Skeletal muscle cell (primary cell): ENCODE results near the gene TECPR1.
A peak's percentile ranks its signal among the peaks of the same experiment; 100 is the strongest.

ENCODE experiments used
- DNase-seq: peaks from one replicate; pipeline ENCODE4 v3.0.0-alpha.2; 2010; ENCODE audit warnings: low read depth
- H3K4me3 ChIP-seq: 2 replicates; pipeline ENCODE4 v1.5.1; 2011; ENCODE audit warnings: low read depth, mild to moderate bottlenecking, control low read depth, low read length, moderate library complexity

TECPR1 gene

GRCh38 chr7:98251601-98252424, at the start of gene TECPR1:
TSS of gene TECPR1 (minus strand) at chr7:98252232. CDS start at chr7:98246146, 6,086 bp downstream.
- DNase-seq = peak; percentile 56
- peak within 1 kb of the TSS; percentile 92 for H3K4me3 ChIP-seq

DNA sequence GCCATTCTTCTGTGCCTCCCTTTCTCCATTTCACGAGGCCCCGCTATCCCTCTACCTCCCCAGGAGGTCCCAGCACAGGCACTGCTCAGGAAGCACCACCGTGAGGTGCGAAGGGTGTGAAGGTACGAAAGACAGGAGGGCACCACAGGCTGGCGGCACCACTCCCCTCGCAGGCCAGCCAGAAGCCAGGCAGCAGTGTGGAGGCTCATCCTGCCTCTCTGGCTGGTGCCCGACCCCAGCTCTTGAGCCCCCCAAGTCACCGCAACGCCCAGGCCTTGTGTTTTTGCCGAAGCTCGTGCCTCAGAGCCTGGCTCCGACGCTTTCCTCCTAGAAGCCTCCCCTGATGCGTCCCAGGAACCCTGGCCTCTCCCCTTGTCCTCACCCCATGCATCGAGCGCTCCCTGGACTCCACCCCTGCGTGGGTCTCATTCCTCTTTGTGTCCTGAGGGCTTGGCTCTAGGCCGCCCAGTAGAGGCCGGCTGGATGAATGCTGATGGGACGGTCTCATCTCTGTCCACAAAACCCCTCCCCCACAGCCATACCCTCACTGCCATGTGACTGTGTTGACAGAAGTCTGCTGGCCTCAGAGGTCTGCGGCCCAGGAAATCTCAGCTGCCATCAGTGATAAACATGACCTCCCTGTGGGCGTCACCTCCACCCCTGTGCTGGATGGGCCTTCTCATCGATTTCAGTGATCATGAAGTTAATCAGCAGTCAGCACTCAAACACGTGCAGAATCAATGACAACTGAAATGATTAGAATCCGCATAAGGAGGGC, 48.8 kb upstream of the TECPR1 start:
- DNase-seq = no peak
- no peak overlapping the region for H3K4me3 ChIP-seq

DNA sequence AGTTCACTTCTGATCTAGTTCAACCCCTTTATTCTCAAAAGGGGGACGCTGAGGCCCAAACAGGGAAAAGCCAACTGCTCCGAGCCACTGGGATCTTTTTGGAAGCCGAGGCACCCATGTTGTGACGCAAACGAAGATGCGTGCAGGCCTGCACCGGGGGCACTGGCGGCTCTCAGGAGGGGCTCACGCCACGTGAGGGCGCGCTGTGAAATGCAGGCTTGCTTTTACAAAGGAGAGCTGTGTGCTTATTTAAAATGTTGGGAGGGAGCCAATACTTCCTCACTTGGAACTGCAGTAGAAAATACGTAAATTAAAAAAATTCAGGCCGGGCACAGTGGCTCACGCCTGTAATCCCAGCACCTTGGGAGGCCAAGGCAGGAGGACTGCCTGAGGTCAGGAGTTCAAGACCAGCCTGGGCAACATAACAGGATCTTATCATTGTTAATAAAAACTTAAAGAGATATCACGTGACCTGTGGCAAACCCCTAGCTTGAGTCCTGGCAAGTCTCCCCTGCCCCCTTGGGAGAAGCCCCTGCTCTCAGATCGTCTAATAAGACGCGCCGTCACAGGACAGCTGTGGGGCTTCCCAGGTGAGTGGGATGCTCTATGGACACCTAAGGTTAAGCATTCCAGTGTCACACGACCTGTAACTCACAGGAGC, 45.7 kb upstream of the TECPR1 start:
- DNase-seq = no peak
- H3K4me3 ChIP-seq = no peak overlapping the region

DNA sequence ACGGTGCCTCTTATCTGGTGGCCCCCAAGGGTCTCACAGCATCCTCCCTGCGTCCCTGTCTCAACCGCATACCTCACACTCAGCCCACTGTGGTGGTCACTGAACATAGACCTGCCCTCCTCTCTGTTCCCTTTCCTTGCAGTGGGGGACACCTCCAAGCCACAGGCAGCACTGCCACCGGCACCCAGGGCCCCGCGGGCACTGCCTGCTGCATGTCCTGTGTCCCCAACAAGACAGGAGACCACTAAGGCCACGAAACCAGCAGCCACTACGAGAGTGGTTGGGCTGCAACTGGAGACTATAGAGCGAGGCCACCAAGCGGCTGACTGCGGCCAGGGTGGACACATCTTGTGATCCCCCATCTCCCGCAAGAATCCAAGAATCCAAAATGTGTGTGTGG, 44.8 kb upstream of the TECPR1 start:
- no peak for DNase-seq
- H3K4me3 ChIP-seq = no peak overlapping the region

DNA sequence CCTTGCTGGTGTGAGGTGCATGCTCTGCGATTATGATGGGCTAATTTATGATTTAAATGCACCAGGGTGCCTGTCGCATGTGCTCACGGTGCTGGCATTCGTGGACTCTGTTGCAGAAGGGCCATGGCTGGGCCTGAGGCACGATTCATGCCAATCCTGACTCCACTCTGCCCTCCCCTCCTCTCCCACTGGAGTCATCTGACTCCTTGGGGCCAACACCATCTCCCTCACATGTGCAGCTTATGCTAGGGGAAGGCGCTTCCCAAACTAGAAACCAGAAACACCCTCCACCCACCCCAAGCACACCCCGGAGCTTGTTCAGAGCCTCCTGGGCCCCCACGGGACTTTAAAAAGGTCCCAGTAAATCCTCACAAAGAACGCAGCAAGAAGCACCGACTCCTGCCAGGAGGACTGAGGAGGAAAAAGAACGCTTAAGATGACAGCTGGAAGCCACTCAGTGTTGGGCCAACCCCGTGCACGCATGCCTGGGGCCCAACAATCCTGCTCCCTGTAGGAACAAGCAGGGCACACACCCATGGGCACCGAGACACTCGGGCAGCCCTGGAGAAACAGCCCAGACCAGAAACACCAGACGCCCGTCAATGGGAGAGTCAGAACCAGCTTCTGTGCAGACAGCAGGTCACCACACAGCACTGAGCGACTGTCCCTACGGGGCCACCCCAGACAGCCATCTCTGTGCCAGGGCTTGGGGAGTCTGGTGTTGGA, 43.6 kb upstream of the TECPR1 start:
- no peak for DNase-seq
- H3K4me3 ChIP-seq = no peak overlapping the region

- no peak for DNase-seq
Measured at GRCh38 chr7:98294798-98295382, 42.9 kb upstream of the TECPR1 start.

GRCh38 chr7:98294326-98294725, 42.3 kb upstream of the TECPR1 start:
- no peak overlapping the region for H3K4me3 ChIP-seq
- no peak for DNase-seq

More at GRCh38 chr7:98294798-98295382, 42.9 kb upstream of the TECPR1 start:
- H3K4me3 ChIP-seq = no peak overlapping the region

DNA sequence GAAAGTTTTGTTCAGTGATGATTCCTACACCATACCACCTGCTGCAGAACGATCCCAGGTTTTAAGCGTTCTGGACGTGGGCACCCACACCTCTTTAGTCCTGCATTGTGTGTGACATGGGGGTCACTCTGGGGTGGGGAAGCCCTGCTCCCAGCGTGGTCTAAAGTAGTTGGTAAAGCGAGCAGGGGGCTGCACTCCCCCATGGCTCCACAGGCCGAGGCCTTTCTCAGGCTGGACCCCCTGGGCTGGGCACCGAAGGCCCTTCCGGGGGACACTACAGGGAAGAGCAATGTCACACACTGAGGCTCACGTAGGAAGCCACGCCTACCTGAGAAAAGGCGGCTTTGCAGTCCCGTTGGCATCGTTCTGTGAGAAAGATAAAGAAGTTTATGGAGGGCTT, 41.7 kb upstream of the TECPR1 start:
- no peak overlapping the region for H3K4me3 ChIP-seq
- DNase-seq = no peak

GRCh38 chr7:98293265-98293664, 41.2 kb upstream of the TECPR1 start:
- H3K4me3 ChIP-seq = no peak overlapping the region
- DNase-seq = no peak

DNA sequence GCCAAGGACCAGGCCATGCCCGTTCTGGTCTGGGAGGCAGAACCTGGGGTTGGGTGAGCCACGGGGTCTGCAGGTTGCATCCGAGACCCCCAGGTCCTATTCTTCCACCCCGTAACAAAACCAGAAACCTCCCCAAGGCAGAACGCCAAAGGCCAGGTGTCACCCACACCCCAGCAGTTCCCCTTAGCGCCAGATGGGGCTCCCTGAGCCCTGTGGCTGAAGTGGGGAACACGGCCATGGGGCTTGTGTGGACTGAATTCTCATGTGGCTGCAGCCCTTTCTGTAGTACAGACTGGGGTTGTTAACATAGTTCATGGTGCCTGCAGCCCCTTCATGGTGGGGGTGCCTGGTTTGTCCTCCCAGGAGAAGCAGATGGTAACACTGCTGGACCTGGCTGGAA, 39.7 kb upstream of the TECPR1 start:
- no peak for DNase-seq
- no peak overlapping the region for H3K4me3 ChIP-seq

GRCh38 chr7:98289333-98289875, 37.4 kb upstream of the TECPR1 start:
- no peak overlapping the region for H3K4me3 ChIP-seq

GRCh38 chr7:98288064-98288823, 36.2 kb upstream of the TECPR1 start:
- H3K4me3 ChIP-seq = no peak overlapping the region
- DNase-seq = no peak

More at GRCh38 chr7:98289333-98289875, 37.4 kb upstream of the TECPR1 start:
- no peak for DNase-seq

- no peak overlapping the region for H3K4me3 ChIP-seq
Measured at GRCh38 chr7:98287486-98287959, 35.5 kb upstream of the TECPR1 start.

GRCh38 chr7:98286701-98287485, 34.9 kb upstream of the TECPR1 start:
- DNase-seq = no peak
- H3K4me3 ChIP-seq = no peak overlapping the region

More at GRCh38 chr7:98287486-98287959, 35.5 kb upstream of the TECPR1 start:
- no peak for DNase-seq

GRCh38 chr7:98286093-98286539, 34.1 kb upstream of the TECPR1 start:
- no peak overlapping the region for H3K4me3 ChIP-seq
- no peak for DNase-seq

DNA sequence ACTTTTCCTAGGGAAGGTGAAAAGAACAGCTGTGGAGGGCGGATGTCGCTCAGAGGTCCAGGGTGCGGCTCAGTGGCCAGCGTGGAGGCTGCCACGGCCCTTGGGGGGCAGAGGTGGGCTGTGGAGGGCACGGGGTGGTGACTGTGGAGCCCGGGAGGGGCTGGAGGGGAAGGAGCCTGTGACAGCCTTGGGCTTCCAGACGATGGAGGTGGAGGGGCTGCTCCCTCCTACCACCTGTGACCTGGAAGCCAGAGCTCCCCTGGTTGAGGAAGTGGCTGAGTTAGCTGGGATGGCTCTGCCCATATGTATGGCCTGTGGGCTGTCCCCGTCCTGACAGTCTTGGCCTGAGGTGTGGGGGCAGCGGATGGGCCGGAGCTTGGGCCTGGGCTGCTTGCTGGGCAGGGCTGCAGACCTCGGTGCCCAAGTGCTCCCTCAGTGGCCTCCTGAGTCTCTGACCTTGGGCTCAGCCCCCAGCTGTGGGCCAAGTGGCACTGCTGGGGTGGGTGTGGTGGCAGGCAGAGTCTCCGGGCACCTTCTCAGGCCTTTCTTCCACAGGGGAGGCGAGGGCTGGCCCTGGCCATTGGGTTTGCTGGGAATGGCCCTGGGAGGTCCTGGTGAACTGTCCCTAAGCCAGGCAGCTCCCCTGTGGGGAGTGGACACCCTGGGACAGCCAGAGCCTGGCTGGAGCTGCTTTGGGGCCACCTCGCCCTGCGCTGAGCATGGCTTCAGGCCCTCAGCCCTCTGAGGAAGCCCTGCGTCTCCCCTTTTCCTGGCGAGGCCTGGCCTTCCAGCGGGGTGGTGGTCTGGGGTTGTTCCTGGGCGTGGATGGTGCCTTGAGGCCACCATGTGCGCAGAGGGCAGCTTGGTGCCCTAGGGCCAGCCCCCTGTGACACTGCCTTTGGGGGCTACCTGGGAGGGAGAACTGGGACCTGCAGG, 33.4 kb upstream of the TECPR1 start:
- no peak overlapping the region for H3K4me3 ChIP-seq

More for the DNA sequence above, 33.4 kb upstream of the TECPR1 start:
- DNase-seq = no peak
